BE2C (cell line): ENCODE data around the gene TMCC1.

Experiments used
- DNase-seq: peaks from one replicate; pipeline ENCODE4 v3.0.0-alpha.2; 2020
- H3K27me3 ChIP-seq: fragments of 250-450 bp; sonication (Bioruptor Pico); 2 replicates; pipeline ENCODE4 v1.5.1; 2020; ENCODE audit warnings: mild to moderate bottlenecking
- H3K36me3 ChIP-seq: fragments of 250-450 bp; sonication (Bioruptor Pico); 2 replicates; pipeline ENCODE4 v1.5.1; 2020; ENCODE audit warnings: mild to moderate bottlenecking
- H3K4me1 ChIP-seq: fragments of 250-450 bp; sonication (Bioruptor Pico); 2 replicates; pipeline ENCODE4 v1.5.1; 2020
- H3K4me3 ChIP-seq: 2 replicates; pipeline ENCODE4 v1.5.1; 2011; ENCODE audit warnings: low read depth, low read length
- H3K9me3 ChIP-seq: fragments of 250-450 bp; sonication (Bioruptor Pico); 2 replicates; pipeline ENCODE4 v1.5.1; 2020
- TF ChIP-seq, protein P1 (sequence below): IDR thresholded peaks from 2 replicates; pipeline ENCODE4 v1.5.1; 2012; ENCODE audit warnings: mild to moderate bottlenecking, low read depth, low read length

TMCC1 gene

DNA sequence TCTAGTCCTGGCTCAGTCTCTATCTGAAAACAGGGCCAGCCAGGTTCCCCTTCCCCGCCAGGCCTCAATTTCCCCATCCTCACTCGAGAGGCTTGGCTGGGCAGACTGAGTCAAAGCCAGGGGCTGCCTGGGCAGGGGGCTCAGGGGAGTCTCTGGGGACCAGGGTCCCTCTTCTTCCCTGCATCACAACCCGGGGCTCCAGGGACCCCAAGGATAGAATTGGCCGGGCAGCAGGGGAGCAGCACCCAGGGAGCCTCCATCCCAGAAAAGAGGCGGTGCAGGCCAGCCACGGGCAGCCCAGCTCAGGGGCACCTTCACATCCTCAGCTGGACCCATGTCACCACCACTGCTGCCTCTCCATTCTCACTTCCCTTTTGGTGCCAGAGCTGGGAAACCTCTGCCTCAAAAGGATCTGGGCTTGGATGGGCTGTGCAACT lies 273.8 kb downstream of the TMCC1 start:
- no peak for DNase-seq

DNA sequence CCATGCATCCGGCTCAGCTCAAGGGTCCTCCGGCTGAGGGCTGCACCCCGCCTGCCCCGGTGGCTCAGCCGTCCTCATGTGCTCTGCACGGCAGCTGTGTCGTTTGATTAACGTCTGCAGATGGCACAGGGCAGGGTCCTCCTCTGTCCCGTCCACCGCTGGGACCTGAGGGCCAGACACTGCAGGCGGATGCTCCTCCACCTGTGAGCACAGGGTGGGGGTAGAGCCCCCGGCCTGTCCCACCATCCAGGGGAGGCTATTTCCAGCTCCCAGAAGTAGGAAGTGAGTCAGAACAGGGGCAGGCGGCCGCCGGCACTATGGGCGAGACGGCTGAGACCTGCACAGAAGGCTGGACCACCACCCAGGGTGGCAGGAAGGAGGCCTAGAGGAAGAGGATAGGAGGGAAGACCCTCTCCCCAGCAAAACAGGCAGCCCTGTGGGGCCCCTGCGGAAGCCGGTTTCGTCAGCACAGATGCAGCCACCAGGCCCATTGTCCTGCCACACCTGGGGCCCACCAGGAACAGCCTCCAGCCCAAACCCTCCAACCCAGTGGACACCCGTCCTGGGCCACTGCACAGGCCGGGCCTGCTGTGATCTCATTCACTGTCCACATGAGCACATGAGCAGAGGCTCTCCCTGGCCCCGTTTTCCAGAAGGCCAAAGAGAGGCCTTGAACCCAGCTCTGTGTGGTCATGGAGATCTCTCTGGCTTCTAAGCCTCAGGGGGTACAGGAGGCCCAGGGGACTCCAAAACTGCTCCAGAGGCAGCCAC lies 274.4 kb downstream of the TMCC1 start:
- H3K36me3 ChIP-seq = no peaks in the 10 kb centered on the region
- H3K4me1 ChIP-seq = no peaks in the 10 kb centered on the region
- no peak overlapping the region for H3K4me3 ChIP-seq
- TF ChIP-seq, protein P1, sequence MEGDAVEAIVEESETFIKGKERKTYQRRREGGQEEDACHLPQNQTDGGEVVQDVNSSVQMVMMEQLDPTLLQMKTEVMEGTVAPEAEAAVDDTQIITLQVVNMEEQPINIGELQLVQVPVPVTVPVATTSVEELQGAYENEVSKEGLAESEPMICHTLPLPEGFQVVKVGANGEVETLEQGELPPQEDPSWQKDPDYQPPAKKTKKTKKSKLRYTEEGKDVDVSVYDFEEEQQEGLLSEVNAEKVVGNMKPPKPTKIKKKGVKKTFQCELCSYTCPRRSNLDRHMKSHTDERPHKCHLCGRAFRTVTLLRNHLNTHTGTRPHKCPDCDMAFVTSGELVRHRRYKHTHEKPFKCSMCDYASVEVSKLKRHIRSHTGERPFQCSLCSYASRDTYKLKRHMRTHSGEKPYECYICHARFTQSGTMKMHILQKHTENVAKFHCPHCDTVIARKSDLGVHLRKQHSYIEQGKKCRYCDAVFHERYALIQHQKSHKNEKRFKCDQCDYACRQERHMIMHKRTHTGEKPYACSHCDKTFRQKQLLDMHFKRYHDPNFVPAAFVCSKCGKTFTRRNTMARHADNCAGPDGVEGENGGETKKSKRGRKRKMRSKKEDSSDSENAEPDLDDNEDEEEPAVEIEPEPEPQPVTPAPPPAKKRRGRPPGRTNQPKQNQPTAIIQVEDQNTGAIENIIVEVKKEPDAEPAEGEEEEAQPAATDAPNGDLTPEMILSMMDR = no peak
- DNase-seq = no peak
- no peaks in the 10 kb centered on the region for H3K9me3 ChIP-seq
- H3K27me3 ChIP-seq = no peaks in the 10 kb centered on the region

More for the DNA sequence above, 273.8 kb downstream of the TMCC1 start:
- Histone ChIP-seq H3K27me3 (no peaks in the 10 kb centered on the region), H3K4me1 (peaks cover under 1% of the 10 kb centered on the region; the same call in 1 of the 2 replicates), H3K4me3 (no peak overlapping the region), H3K9me3 (no peaks in the 10 kb centered on the region), H3K36me3 (no peaks in the 10 kb centered on the region)
- TF ChIP-seq, protein P1 = no peak

DNA sequence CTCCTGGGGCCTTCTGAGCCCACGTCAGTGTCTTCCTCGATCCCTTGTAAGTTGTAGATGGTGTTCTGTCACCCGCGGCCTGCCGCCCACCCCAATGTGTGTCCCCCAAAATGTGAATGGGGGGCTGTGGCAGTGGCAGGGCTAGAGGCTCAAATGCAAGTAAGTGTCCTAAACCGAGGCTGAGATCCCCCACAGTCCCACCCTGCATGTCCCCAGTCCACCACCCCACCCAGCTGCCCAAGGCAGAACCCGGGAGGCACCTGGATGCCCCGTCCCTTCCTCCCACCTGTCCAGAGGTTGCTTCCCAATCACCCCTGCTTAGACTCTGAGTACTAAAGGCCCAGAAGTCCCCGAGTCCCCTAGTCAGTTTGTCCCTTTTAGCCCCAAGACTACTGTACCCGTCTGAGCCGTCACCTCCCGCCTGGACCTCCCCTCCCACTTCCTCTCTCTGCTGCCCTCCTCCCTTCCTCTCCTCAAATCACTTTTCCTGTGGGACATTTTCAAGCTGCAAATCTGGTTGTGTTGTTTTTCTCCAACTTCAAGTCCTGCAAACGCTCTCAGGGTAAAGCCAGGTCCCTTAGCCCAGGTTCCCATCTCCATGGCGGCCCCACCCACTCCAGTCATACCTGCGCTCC lies 275.2 kb downstream of the TMCC1 start:
- Histone ChIP-seq H3K9me3 (no peaks in the 10 kb centered on the region), H3K27me3 (no peaks in the 10 kb centered on the region), H3K36me3 (no peaks in the 10 kb centered on the region), H3K4me3 (no peak overlapping the region), H3K4me1 (no peaks in the 10 kb centered on the region)
- TF ChIP-seq, protein P1 = no peak
- no peak for DNase-seq

DNA sequence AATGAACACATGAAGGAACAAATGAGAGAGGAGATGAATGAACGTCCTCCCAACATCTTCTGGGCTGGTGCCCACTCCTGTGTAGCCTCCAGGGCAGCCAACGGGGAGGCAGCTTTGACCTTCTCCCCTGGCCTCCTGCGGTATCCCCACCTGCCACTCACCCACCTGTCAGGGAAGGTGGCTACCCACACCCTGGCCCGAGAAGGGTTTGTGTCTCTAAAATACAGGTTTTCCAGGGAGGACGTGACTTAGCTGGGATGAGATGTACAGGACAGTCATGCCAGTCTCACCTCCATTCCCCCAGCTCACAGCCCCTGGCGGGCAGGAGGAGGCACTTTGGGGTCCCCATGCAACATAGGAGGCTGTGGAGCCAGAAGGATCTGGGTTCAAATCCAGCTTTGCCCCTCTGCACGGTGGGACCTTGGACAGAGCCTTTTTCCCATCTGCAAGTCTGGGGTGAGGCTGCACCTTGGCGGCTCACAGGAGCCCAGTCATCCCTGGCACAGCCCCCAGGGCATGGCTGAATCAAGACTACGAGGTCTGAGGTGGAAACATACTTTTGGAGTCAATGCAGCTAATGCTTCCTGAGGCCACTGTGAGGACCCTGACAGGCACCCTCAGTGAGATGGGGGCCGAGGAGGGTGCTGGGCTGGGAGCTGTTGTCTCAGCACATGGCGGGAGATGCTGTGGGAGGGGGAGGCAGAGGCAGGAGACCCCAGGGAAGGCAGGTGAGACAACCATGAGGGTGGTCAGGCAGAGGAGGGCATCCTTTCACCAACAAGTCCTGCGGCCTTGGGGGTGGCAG lies 275.9 kb downstream of the TMCC1 start:
- Histone ChIP-seq H3K4me1 (no peaks in the 10 kb centered on the region), H3K4me3 (no peak overlapping the region), H3K36me3 (no peaks in the 10 kb centered on the region), H3K9me3 (no peaks in the 10 kb centered on the region), H3K27me3 (no peaks in the 10 kb centered on the region)
- TF ChIP-seq, protein P1 = no peak
- no peak for DNase-seq

DNA sequence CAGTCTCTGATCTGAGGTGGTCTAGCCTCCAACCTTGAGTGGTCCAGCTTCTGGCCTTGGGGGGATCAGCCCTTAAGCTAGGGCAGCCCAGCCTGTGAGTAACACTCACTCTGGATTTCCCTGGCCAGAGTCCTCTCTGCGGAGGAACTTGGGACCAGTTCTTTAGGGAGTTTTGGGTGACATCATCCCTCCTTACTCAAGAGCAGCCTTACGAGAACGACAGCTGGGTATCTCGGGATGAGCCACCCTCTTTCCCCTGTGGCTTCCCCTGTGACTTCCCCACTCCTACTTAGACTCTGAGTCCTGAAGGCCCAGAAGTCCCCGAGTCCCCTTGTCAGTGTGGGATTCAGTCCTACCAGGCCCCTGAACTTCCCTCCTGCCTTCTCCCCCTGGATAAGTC lies 276.8 kb downstream of the TMCC1 start:
- Histone ChIP-seq H3K9me3 (no peaks in the 10 kb centered on the region), H3K36me3 (no peaks in the 10 kb centered on the region), H3K4me3 (no peak overlapping the region), H3K27me3 (no peaks in the 10 kb centered on the region), H3K4me1 (no peaks in the 10 kb centered on the region)
- TF ChIP-seq, protein P1 = no peak
- DNase-seq = no peak
